Endothelial cell of umbilical vein (primary cell): Measurements from ENCODE around the gene PTGFRN.

Source experiments
- CTCF ChIP-seq, 2 donors: IDR thresholded peaks; 1 replicate in 1 of 2; 2 replicates in 1 of 2; pipeline ENCODE4 v1.5.1; 2011; ENCODE audit warnings: low read length in 2 of 2, mild to moderate bottlenecking in 2 of 2, moderate library complexity in 2 of 2, control low read depth in 1 of 2, inconsistent platforms in 1 of 2, low read depth in 1 of 2; ENCODE audit not compliant: insufficient read depth in 1 of 2; ENCODE audit errors: extremely low read depth in 1 of 2
- EZH2 ChIP-seq: IDR thresholded peaks from 2 replicates; pipeline ENCODE4 v1.6.1; 2012; ENCODE audit warnings: borderline replicate concordance, low read depth, mild to moderate bottlenecking, moderate library complexity, low read length, inconsistent platforms; ENCODE audit not compliant: severe bottlenecking
- FOS ChIP-seq: IDR thresholded peaks from 2 replicates; pipeline ENCODE4 v1.6.1; 2011; ENCODE audit warnings: mild to moderate bottlenecking, low read length, moderate library complexity, borderline replicate concordance; ENCODE audit not compliant: insufficient read depth
- JUN ChIP-seq: IDR thresholded peaks from 2 replicates; pipeline ENCODE4 v1.6.1; 2011; ENCODE audit warnings: borderline replicate concordance, low read depth; ENCODE audit not compliant: insufficient read length, insufficient read depth
- MAX ChIP-seq: IDR thresholded peaks from 2 replicates; pipeline ENCODE4 v1.6.1; 2011; ENCODE audit not compliant: insufficient read depth, insufficient read length

DNA sequence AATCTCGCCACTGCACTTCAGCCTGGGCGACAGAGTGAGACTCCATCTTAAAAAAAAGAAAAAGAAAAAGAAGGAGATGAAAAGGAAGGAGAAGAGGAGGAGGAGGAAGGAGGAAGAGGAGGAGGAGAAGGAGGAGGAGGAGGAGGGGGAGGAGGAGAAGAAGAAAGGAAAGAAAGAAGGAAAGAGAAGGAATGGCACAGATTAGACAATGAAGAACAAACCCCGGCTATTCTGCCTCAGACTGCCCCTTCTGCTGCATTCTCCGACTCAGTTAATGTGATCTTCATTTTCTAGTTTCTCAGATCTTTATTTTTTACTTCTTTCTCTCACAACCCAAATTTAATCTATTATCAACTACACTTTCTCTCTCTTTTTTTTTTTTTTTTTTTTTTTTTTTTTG, 40.1 kb upstream of the PTGFRN start:
- TF ChIP-seq CTCF (IDR thresholded peaks at IDR 0.05; ENCODE audit: extremely low read depth in 1 of 2, insufficient read depth in 1 of 2, low read depth in 1 of 2, low read length in 2 of 2) (no peak), FOS (no peak), EZH2 (no peak), MAX (no peak), JUN (no peak)
